K562 (cell line): ENCODE data around the gene RCL1. TPM values are rescaled to one million over a fixed set of nuclear protein-coding genes. Genes with fewer than 3 reads are reported as not detected.

Experiments
- BRD9 ChIP-seq: fragments of 450-650 bp; IDR thresholded peaks from 2 replicates; pipeline ENCODE4 v1.6.1; 2018; ENCODE audit warnings: low read depth; ENCODE audit not compliant: partially characterized antibody
- CBFA2T2 ChIP-seq: fragments of 450-650 bp; conservative IDR thresholded peaks from 2 replicates; pipeline ENCODE4 v1.6.1; 2017; ENCODE audit warnings: mild to moderate bottlenecking
- DDX20 ChIP-seq: fragments of 450-650 bp; IDR thresholded peaks from 2 replicates; pipeline ENCODE4 v1.6.1; 2016; ENCODE audit warnings: missing genetic modification characterization, low read depth, mild to moderate bottlenecking, missing compliant biosample characterization, moderate library complexity
- GABPA ChIP-seq: fragments of 200-800 bp; sonication (Bioruptor generic); conservative IDR thresholded peaks from 2 replicates; pipeline ENCODE4 v1.6.1; 2016; ENCODE audit warnings: low read depth, missing genetic modification characterization, missing compliant biosample characterization
- GATAD2B ChIP-seq: fragments of 450-650 bp; IDR thresholded peaks from 2 replicates; pipeline ENCODE4 v1.6.1; 2017; ENCODE audit warnings: mild to moderate bottlenecking, borderline replicate concordance
- HCFC1 ChIP-seq: IDR thresholded peaks from 2 replicates; pipeline ENCODE4 v1.6.1; 2012; ENCODE audit warnings: low read depth, low read length, improper control_type of control experiment
- KDM4B ChIP-seq, 2 experiments: fragments of 450-650 bp in 1 of 2; sonication (generic) in 1 of 2; IDR thresholded peaks; 2 replicates each; pipeline ENCODE4 v1.6.1; 2016 to 2017; ENCODE audit warnings: borderline replicate concordance in 2 of 2, antibody characterized with exemption in 1 of 2, low read depth in 1 of 2, mild to moderate bottlenecking in 1 of 2
- LCOR ChIP-seq: sonication (generic); formaldehyde crosslinking; IDR thresholded peaks from 2 replicates; pipeline ENCODE4 v1.8.0; 2022; ENCODE audit warnings: mild to moderate bottlenecking, missing genetic modification reagents
- LEF1 ChIP-seq: fragments of 450-650 bp; IDR thresholded peaks from 2 replicates; pipeline ENCODE4 v1.6.1; 2016; ENCODE audit warnings: mild to moderate bottlenecking
- MEF2A ChIP-seq: IDR thresholded peaks from 2 replicates; pipeline ENCODE4 v1.6.1; 2011; ENCODE audit warnings: low read depth, mild to moderate bottlenecking, low read length, moderate library complexity; ENCODE audit not compliant: control insufficient read depth
- NFIX ChIP-seq: fragments of 250-450 bp; sonication (Bioruptor Pico); IDR thresholded peaks from 2 replicates; pipeline ENCODE4 v1.4.0; 2020; ENCODE audit warnings: low read depth, mild to moderate bottlenecking, moderate library complexity
- PHB2 ChIP-seq: fragments of 450-650 bp; IDR thresholded peaks from 2 replicates; pipeline ENCODE4 v1.6.1; 2017; ENCODE audit warnings: low read depth
- PYGO2 ChIP-seq: fragments of 450-650 bp; IDR thresholded peaks from 2 replicates; pipeline ENCODE4 v1.6.1; 2016; ENCODE audit warnings: mild to moderate bottlenecking, missing genetic modification characterization, moderate library complexity, missing compliant biosample characterization
- ZKSCAN1 ChIP-seq: fragments of 150-350 bp; IDR thresholded peaks from 2 replicates; pipeline ENCODE4 v1.6.1; 2016; ENCODE audit warnings: low read depth, low read length
- ZNF274 ChIP-seq: IDR thresholded peaks from 2 replicates; pipeline ENCODE4 v1.6.1; 2011; ENCODE audit warnings: low read depth, mild to moderate bottlenecking, low read length, moderate library complexity, borderline replicate concordance
- ZNF347 ChIP-seq: fragments of 450-650 bp; formaldehyde crosslinking; IDR thresholded peaks from 2 replicates; pipeline ENCODE4 v1.4.0; 2020; ENCODE audit warnings: low read depth, mild to moderate bottlenecking, moderate library complexity
- ZNF431 ChIP-seq: sonication (generic); formaldehyde crosslinking; IDR thresholded peaks from 2 replicates; pipeline ENCODE4 v1.8.0; 2022; ENCODE audit warnings: mild to moderate bottlenecking, missing genetic modification reagents
- ZNF445 ChIP-seq: fragments of 250-450 bp; sonication (Bioruptor Pico); IDR thresholded peaks from 2 replicates; pipeline ENCODE4 v1.4.0; 2020; ENCODE audit warnings: low read depth, mild to moderate bottlenecking, moderate library complexity
- ZNF586 ChIP-seq: fragments of 450-650 bp; formaldehyde crosslinking; conservative IDR thresholded peaks from 2 replicates; pipeline ENCODE4 v1.4.0; 2020; ENCODE audit warnings: mild to moderate bottlenecking, moderate library complexity
- ZNF589 ChIP-seq: fragments of 200-800 bp; sonication (Bioruptor generic); IDR thresholded peaks from 2 replicates; pipeline ENCODE4 v1.6.1; 2016; ENCODE audit warnings: low read depth, missing genetic modification characterization, missing compliant biosample characterization
- polyA plus RNA-seq, 8 experiments: library from polyadenylated mRNA; depleted of rRNA in 4 of 8; stranded (reverse) in 5 of 8; unstranded in 3 of 8; fragments of >200 nt; fragmentation: Nextera tagmentation in 2 of 8; fragmentation: Illumina TruSeq in 1 of 8; extraction: Ambion mirVana in 2 of 8; extraction: Trizol in 1 of 8; gene quantifications; 2 replicates each; pipeline versions ENCODE4 v1.2.1 to v1.2.3, GENCODE V29; 2011 to 2014; ENCODE audit warnings: inconsistent platforms in 1 of 8, missing spikeins in 1 of 8
- total RNA-seq, 7 experiments: library from RNA; depleted of rRNA in 6 of 7; stranded (reverse); fragments of >200 nt in 6 of 7; fragmentation: Illumina TruSeq in 2 of 7; extraction: Trizol in 2 of 7; gene quantifications; 2 replicates each; pipeline versions ENCODE4 v1.2.1 to v1.2.3, GENCODE V29; 2011 to 2021; ENCODE audit warnings: low replicate concordance in 1 of 7
- TF ChIP-seq, protein P1 (sequence below): fragments of 250-450 bp; sonication (Bioruptor Pico); IDR thresholded peaks from 2 replicates; pipeline ENCODE4 v1.8.0; 2021; ENCODE audit warnings: borderline replicate concordance, mild to moderate bottlenecking, moderate library complexity; ENCODE audit not compliant: poor library complexity, severe bottlenecking
- TF ChIP-seq, protein P2 (sequence below): sonication (generic); formaldehyde crosslinking; IDR thresholded peaks from 2 replicates; pipeline ENCODE4 v1.8.1; 2023; ENCODE audit warnings: mild to moderate bottlenecking, missing genetic modification reagents
- TF ChIP-seq, protein P3 (sequence below): fragments of 450-650 bp; IDR thresholded peaks from 2 replicates; pipeline ENCODE4 v1.6.1; 2018; ENCODE audit warnings: mild to moderate bottlenecking, low read depth; ENCODE audit not compliant: partially characterized antibody
- TF ChIP-seq, protein P4 (sequence below): fragments of 150-350 bp; IDR thresholded peaks from 2 replicates; pipeline ENCODE4 v1.6.1; 2014; ENCODE audit warnings: low read depth, mild to moderate bottlenecking, low read length, borderline replicate concordance

Gene RCL1
- total and polyA plus RNA-seq, 9 of the 15 experiments (the other 6 are each of a cell fraction or from before 2014, with no cell fraction given), result 24.0 to 67.7 (median 38.6) TPM

DNA sequence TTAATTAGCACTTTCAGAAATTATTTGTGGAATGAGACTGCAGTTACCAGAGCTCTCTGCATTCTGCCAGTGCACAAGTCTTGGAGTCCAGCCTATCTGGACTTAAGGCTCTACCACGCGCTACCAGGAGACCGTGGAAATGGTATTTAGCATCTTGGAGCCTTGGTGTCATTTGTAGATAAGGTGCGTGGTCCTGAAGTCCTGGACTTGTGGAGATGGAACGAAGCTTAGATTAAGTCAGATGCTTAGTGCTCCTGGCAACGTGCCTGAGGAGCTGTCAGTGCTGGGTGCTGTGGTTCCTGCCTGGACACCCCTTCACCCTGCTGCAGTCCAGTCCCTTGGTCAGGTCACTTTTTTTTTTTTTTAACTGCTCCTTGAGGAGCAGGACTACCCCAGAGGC is 59.7 kb downstream of the RCL1 start (continued):
- TF ChIP-seq PYGO2 (no peak), LEF1 (0 out of 2 replicates have a peak, but pooled peaks have one; percentile 22), ZNF589 (CRISPR knock-in tag) (no peak), MEF2A (no peak), GATAD2B (peak; percentile 70; the same call in 1 of the 2 replicates), ZNF274 (no peak), ZNF347 (no peak), PHB2 (peak; percentile 54; the same call in 1 of the 2 replicates), ZNF445 (CRISPR knock-in tag) (no peak), BRD9 (no peak), GABPA (tag) (no peak), ZNF586 (CRISPR knock-in tag) (no peak), NFIX (CRISPR knock-in tag) (no peak), HCFC1 (no peak), CBFA2T2 (peak; percentile 93), ZNF431 (CRISPR knock-in tag) (no peak), DDX20 (tag) (no peak), KDM4B (IDR thresholded peaks at IDR 0.05; ENCODE audit: borderline replicate concordance in 2 of 2, low read depth in 1 of 2) (no peak), LCOR (CRISPR knock-in tag) (no peak), ZKSCAN1 (peak; percentile 73)
- TF ChIP-seq, protein P1, sequence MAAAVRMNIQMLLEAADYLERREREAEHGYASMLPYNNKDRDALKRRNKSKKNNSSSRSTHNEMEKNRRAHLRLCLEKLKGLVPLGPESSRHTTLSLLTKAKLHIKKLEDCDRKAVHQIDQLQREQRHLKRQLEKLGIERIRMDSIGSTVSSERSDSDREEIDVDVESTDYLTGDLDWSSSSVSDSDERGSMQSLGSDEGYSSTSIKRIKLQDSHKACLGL (CRISPR knock-in tag), result no peak
- TF ChIP-seq, protein P2, sequence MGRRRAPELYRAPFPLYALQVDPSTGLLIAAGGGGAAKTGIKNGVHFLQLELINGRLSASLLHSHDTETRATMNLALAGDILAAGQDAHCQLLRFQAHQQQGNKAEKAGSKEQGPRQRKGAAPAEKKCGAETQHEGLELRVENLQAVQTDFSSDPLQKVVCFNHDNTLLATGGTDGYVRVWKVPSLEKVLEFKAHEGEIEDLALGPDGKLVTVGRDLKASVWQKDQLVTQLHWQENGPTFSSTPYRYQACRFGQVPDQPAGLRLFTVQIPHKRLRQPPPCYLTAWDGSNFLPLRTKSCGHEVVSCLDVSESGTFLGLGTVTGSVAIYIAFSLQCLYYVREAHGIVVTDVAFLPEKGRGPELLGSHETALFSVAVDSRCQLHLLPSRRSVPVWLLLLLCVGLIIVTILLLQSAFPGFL (CRISPR knock-in tag), result no peak
- TF ChIP-seq, protein P3, sequence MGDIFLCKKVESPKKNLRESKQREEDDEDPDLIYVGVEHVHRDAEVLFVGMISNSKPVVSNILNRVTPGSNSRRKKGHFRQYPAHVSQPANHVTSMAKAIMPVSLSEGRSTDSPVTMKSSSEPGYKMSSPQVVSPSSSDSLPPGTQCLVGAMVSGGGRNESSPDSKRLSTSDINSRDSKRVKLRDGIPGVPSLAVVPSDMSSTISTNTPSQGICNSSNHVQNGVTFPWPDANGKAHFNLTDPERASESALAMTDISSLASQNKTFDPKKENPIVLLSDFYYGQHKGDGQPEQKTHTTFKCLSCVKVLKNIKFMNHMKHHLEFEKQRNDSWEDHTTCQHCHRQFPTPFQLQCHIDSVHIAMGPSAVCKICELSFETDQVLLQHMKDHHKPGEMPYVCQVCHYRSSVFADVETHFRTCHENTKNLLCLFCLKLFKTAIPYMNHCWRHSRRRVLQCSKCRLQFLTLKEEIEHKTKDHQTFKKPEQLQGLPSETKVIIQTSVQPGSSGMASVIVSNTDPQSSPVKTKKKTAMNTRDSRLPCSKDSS, result no peak
- TF ChIP-seq, protein P4, sequence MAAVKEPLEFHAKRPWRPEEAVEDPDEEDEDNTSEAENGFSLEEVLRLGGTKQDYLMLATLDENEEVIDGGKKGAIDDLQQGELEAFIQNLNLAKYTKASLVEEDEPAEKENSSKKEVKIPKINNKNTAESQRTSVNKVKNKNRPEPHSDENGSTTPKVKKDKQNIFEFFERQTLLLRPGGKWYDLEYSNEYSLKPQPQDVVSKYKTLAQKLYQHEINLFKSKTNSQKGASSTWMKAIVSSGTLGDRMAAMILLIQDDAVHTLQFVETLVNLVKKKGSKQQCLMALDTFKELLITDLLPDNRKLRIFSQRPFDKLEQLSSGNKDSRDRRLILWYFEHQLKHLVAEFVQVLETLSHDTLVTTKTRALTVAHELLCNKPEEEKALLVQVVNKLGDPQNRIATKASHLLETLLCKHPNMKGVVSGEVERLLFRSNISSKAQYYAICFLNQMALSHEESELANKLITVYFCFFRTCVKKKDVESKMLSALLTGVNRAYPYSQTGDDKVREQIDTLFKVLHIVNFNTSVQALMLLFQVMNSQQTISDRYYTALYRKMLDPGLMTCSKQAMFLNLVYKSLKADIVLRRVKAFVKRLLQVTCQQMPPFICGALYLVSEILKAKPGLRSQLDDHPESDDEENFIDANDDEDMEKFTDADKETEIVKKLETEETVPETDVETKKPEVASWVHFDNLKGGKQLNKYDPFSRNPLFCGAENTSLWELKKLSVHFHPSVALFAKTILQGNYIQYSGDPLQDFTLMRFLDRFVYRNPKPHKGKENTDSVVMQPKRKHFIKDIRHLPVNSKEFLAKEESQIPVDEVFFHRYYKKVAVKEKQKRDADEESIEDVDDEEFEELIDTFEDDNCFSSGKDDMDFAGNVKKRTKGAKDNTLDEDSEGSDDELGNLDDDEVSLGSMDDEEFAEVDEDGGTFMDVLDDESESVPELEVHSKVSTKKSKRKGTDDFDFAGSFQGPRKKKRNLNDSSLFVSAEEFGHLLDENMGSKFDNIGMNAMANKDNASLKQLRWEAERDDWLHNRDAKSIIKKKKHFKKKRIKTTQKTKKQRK, result no peak
